Measurements from ENCODE around the gene AHDC1.

The AHDC1 gene

DNA sequence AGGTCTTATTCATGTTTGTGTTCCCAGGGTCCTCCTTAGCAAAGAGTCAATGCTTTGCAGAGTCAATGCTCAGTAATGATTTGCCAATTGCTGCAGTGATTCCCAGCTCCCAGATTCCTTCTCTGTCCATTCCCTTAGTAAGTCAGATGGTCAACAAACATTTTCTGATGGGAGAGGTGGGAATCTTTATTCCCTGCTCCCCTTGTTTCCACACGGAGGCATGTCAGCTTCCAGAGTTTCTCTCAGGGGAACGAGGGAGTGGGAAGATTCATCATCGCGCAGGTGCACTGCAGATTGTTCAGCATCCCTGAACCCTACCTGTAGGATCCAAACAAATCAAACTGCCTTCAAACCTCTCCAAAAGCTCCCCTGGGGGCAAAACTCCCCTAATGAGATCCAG is 7.5 kb upstream of the AHDC1 start:
- no peak for TF ChIP-seq OSR1 (CRISPR knock-in tag; IDR thresholded peaks at IDR 0.05)
- no peak for TF ChIP-seq CSDC2 (CRISPR knock-in tag; IDR thresholded peaks at IDR 0.05)
- TF ChIP-seq TCF4 (CRISPR knock-in tag; IDR thresholded peaks at IDR 0.05; ENCODE audit: borderline replicate concordance): no peak
- no peak for TF ChIP-seq ESRRG (CRISPR knock-in tag; IDR thresholded peaks at IDR 0.05)
- no peak for TF ChIP-seq ZFP30 (CRISPR knock-in tag; IDR thresholded peaks at IDR 0.05)
- no peak for TF ChIP-seq ZC3H10 (CRISPR knock-in tag; IDR thresholded peaks at IDR 0.05)
- no peak for TF ChIP-seq PATZ1 (CRISPR knock-in tag; IDR thresholded peaks at IDR 0.05; ENCODE audit: borderline replicate concordance)
- no peak for TF ChIP-seq CSRNP3 (CRISPR knock-in tag; IDR thresholded peaks at IDR 0.05)
- TF ChIP-seq ZNF70 (CRISPR knock-in tag; IDR thresholded peaks at IDR 0.05): no peak
- no peak for TF ChIP-seq PPARA (CRISPR knock-in tag; IDR thresholded peaks at IDR 0.05; ENCODE audit: borderline replicate concordance)
- no peak for TF ChIP-seq BACH2 (CRISPR knock-in tag; IDR thresholded peaks at IDR 0.05; ENCODE audit: borderline replicate concordance)
- no peak for TF ChIP-seq TSHZ2 (CRISPR knock-in tag; IDR thresholded peaks at IDR 0.05)
- no peak for TF ChIP-seq GLIS3 (CRISPR knock-in tag; IDR thresholded peaks at IDR 0.05)
- TF ChIP-seq ZNF8 (CRISPR knock-in tag; IDR thresholded peaks at IDR 0.05): no peak
- TF ChIP-seq SNAI2 (CRISPR knock-in tag; IDR thresholded peaks at IDR 0.05): no peak
- TF ChIP-seq ISL1 (CRISPR knock-in tag; IDR thresholded peaks at IDR 0.05): no peak
- TF ChIP-seq ARNTL (CRISPR knock-in tag; IDR thresholded peaks at IDR 0.05; ENCODE audit: borderline replicate concordance, low read depth): no peak
- TF ChIP-seq, protein P1, sequence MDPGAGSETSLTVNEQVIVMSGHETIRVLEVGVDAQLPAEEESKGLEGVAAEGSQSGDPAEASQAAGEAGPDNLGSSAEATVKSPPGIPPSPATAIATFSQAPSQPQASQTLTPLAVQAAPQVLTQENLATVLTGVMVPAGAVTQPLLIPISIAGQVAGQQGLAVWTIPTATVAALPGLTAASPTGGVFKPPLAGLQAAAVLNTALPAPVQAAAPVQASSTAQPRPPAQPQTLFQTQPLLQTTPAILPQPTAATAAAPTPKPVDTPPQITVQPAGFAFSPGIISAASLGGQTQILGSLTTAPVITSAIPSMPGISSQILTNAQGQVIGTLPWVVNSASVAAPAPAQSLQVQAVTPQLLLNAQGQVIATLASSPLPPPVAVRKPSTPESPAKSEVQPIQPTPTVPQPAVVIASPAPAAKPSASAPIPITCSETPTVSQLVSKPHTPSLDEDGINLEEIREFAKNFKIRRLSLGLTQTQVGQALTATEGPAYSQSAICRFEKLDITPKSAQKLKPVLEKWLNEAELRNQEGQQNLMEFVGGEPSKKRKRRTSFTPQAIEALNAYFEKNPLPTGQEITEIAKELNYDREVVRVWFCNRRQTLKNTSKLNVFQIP (CRISPR knock-in tag; IDR thresholded peaks at IDR 0.05; ENCODE audit: borderline replicate concordance, low read depth): no peak
- TF ChIP-seq RARB (CRISPR knock-in tag; IDR thresholded peaks at IDR 0.05): no peak

GRCh38 chr1:27609618-27610240 is 5.8 kb upstream of the AHDC1 start:
- no peak for ATAC-seq
- TF ChIP-seq CREB5 (CRISPR knock-in tag; IDR thresholded peaks at IDR 0.05; ENCODE audit: low read depth) (no peak), ZNF565 (CRISPR knock-in tag; conservative IDR thresholded peaks at IDR 0.05; ENCODE audit: low read depth) (no peak), RARB (CRISPR knock-in tag; IDR thresholded peaks at IDR 0.05) (no peak), ARNTL (CRISPR knock-in tag; IDR thresholded peaks at IDR 0.05; ENCODE audit: borderline replicate concordance, low read depth) (no peak), OSR1 (CRISPR knock-in tag; IDR thresholded peaks at IDR 0.05) (no peak), SNAI2 (CRISPR knock-in tag; IDR thresholded peaks at IDR 0.05) (no peak), ZFP30 (CRISPR knock-in tag; IDR thresholded peaks at IDR 0.05) (no peak), TSHZ2 (CRISPR knock-in tag; IDR thresholded peaks at IDR 0.05) (no peak), ZNF8 (CRISPR knock-in tag; IDR thresholded peaks at IDR 0.05) (no peak), CSRNP3 (CRISPR knock-in tag; IDR thresholded peaks at IDR 0.05) (no peak), TOX (CRISPR knock-in tag; IDR thresholded peaks at IDR 0.05; ENCODE audit: borderline replicate concordance) (no peak)

More for the DNA sequence above, 7.5 kb upstream of the AHDC1 start:
- ATAC-seq: no peak

Measured in SK-N-SH treated with all-trans-retinoic acid at 6 μM for 48 hours (cell line).